SK-N-SH treated with all-trans-retinoic acid at 6 μM for 48 hours (cell line): Measurements from ENCODE around the gene BCL2L13.

Source experiments
- RARB ChIP-seq: fragments of 250-450 bp; sonication (Bioruptor Pico); IDR thresholded peaks from 2 replicates; pipeline ENCODE4 v1.8.0; 2021; ENCODE audit warnings: mild to moderate bottlenecking, moderate library complexity
- TF ChIP-seq, protein P1 (sequence below): fragments of 250-450 bp; sonication (Bioruptor Pico); IDR thresholded peaks from 2 replicates; pipeline ENCODE4 v1.5.1; 2020; ENCODE audit warnings: low read depth, mild to moderate bottlenecking, moderate library complexity

DNA sequence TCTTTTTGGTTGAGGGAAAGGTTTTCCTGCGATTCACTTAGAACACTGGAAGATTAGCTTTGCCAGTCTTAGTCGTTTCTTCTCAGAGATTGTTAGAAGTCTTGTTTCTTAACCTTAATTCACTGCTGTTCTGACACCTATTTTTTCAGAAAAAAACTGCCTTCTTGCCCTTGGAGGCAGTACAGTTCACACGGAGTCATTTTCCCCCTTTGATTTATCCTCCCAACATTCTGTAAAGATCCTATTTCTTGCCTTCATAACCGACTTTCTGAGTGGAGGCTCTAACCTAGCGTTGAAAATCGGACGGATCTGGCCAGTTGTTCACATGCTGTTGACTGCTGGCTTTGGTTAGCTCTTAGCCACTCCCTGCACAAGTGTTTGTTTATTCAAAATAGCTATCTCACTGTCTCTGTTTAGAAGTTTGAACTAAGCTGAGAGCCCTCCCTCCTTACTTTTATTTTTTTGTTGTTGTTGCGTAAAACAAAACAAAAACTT is 737 bp downstream of the BCL2L13 start:
- TF ChIP-seq, protein P1, sequence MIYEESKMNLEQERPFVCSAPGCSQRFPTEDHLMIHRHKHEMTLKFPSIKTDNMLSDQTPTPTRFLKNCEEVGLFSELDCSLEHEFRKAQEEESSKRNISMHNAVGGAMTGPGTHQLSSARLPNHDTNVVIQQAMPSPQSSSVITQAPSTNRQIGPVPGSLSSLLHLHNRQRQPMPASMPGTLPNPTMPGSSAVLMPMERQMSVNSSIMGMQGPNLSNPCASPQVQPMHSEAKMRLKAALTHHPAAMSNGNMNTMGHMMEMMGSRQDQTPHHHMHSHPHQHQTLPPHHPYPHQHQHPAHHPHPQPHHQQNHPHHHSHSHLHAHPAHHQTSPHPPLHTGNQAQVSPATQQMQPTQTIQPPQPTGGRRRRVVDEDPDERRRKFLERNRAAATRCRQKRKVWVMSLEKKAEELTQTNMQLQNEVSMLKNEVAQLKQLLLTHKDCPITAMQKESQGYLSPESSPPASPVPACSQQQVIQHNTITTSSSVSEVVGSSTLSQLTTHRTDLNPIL (CRISPR knock-in tag), result no peak
- TF ChIP-seq RARB (CRISPR knock-in tag), result no peak
